HEK293T (cell line): ENCODE data around the gene FNDC3B.

Source experiments
- BHLHE40 ChIP-seq: fragments of 450-650 bp; IDR thresholded peaks from 2 replicates; pipeline ENCODE4 v1.6.1; 2016; ENCODE audit warnings: mild to moderate bottlenecking, moderate library complexity, borderline replicate concordance
- HDGF ChIP-seq: fragments of 450-650 bp; IDR thresholded peaks from 2 replicates; pipeline ENCODE4 v1.6.1; 2017; ENCODE audit warnings: antibody characterized with exemption, borderline replicate concordance
- L3MBTL2 ChIP-seq: fragments of 450-650 bp; conservative IDR thresholded peaks from 2 replicates; pipeline ENCODE4 v1.6.1; 2016; ENCODE audit warnings: mild to moderate bottlenecking
- LEF1 ChIP-seq: fragments of 450-650 bp; IDR thresholded peaks from 2 replicates; pipeline ENCODE4 v1.6.1; 2017; ENCODE audit warnings: mild to moderate bottlenecking, borderline replicate concordance
- NFRKB ChIP-seq: fragments of 450-650 bp; IDR thresholded peaks from 2 replicates; pipeline ENCODE4 v1.6.1; 2016; ENCODE audit warnings: mild to moderate bottlenecking, moderate library complexity
- SP1 ChIP-seq: fragments of 450-650 bp; IDR thresholded peaks from 2 replicates; pipeline ENCODE4 v1.6.1; 2017
- SUZ12 ChIP-seq: fragments of 450-650 bp; IDR thresholded peaks from 2 replicates; pipeline ENCODE4 v1.6.1; 2016; ENCODE audit warnings: mild to moderate bottlenecking
- TARDBP ChIP-seq: fragments of 450-650 bp; IDR thresholded peaks from 2 replicates; pipeline ENCODE4 v1.6.1; 2016

DNA sequence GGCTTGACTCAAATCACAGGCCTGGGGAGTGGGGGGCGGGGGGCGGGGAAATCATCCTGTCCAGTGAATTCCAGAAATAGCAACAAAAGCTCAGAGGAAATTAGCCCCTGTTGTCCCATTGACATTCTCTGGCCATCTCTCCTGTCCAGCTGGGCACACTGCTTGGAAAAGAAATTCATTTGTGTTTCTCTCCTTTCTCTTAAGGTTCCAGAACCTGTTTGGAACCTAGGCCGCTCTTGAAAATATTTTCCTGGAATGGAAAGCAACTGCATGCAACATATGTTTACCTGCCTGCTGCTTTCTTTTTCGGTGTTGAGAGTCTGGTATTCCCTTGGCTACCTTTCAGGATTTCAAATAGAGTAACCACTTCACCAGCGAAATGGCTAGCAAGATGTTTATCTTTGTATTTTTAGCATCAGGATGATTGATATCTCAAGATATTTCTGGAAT lies 239.8 kb downstream of the FNDC3B start:
- TF ChIP-seq SUZ12 (no peak), TARDBP (no peak), SP1 (no peak), HDGF (no peak), NFRKB (no peak), LEF1 (no peak), BHLHE40 (no peak), L3MBTL2 (no peak)
